ENCODE data around the gene SUSD1. TPM values are rescaled to one million over a fixed set of nuclear protein-coding genes. Genes with fewer than 3 reads are reported as not detected.

Gene SUSD1
- total RNA-seq, 1 experiment from 2014 or later = 7.9 TPM

GRCh38 chr9:112137066-112137465, 38.0 kb downstream of the SUSD1 start:
- H3K9me2 ChIP-seq (ENCODE audit: insufficient read depth) = no peaks in the 10 kb centered on the region
- intact Hi-C loops (cut with micrococcal nuclease) = no loop called here
- no peaks in the 10 kb centered on the region for H3K36me3 ChIP-seq (ENCODE audit: control insufficient read depth in 1 of 2, insufficient read depth in 2 of 2, low read length in 2 of 2)
- ChIA-PET CTCF (no interaction called here), RAD21 (ENCODE audit: low non-redundant PET in 1 of 2, low total read pairs in 2 of 2, uncharacterized antibody in 2 of 2, unreplicated experiment in 2 of 2) (no interaction called here), POLR2A (no interaction called here)
- no TSS peak for BruUV-seq (replicated peaks)
- H3K27me3 ChIP-seq (ENCODE audit: insufficient read depth, low read length) = no peaks in the 10 kb centered on the region
- no peak overlapping the region for H3K4me2 ChIP-seq (ENCODE audit: low read length)
- H3K4me3 ChIP-seq (replicated peaks in 1 of 2; ENCODE audit: low read depth in 1 of 2, low read length in 2 of 2) = no peak overlapping the region
- no peak overlapping the region for H3K27ac ChIP-seq (ENCODE audit: low read depth, low read length)
- no peaks in the 10 kb centered on the region for H4K20me1 ChIP-seq (ENCODE audit: insufficient read depth)
- no peaks in the 10 kb centered on the region for H3K79me2 ChIP-seq (ENCODE audit: insufficient read depth, low read length)
- ATAC-seq (no peak), DNase-seq (ENCODE audit: low read depth, low spot score) (no peak)
- H3K9ac ChIP-seq (ENCODE audit: low read length) = no peak overlapping the region
- no peak for TF ChIP-seq YY1 (IDR thresholded peaks at IDR 0.05; ENCODE audit: extremely low read depth, insufficient replicate concordance, low read depth, low read length)
- no peak for TF ChIP-seq SIN3A (IDR thresholded peaks at IDR 0.05; ENCODE audit: low read depth)
- no peak for TF ChIP-seq EGR1 (IDR thresholded peaks at IDR 0.05; ENCODE audit: low read depth)
- TF ChIP-seq, protein P1, sequence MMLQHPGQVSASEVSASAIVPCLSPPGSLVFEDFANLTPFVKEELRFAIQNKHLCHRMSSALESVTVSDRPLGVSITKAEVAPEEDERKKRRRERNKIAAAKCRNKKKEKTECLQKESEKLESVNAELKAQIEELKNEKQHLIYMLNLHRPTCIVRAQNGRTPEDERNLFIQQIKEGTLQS (IDR thresholded peaks at IDR 0.05) = no peak
- TF ChIP-seq FOSL1 (IDR thresholded peaks at IDR 0.05; ENCODE audit: low read depth) = no peak
- TF ChIP-seq EZH2 (IDR thresholded peaks at IDR 0.05) = no peak
- no peak for TF ChIP-seq CBX3 (IDR thresholded peaks at IDR 0.05; ENCODE audit: low read depth)
- TF ChIP-seq POLR2A (IDR thresholded peaks at IDR 0.05; ENCODE audit: borderline replicate concordance, extremely low read depth, insufficient read depth, insufficient read length) = no peak
- no peak for TF ChIP-seq ZNF274 (IDR thresholded peaks at IDR 0.05; ENCODE audit: low read depth, low read length)
- no peak for TF ChIP-seq MAX (IDR thresholded peaks at IDR 0.05)
- TF ChIP-seq, protein P2, sequence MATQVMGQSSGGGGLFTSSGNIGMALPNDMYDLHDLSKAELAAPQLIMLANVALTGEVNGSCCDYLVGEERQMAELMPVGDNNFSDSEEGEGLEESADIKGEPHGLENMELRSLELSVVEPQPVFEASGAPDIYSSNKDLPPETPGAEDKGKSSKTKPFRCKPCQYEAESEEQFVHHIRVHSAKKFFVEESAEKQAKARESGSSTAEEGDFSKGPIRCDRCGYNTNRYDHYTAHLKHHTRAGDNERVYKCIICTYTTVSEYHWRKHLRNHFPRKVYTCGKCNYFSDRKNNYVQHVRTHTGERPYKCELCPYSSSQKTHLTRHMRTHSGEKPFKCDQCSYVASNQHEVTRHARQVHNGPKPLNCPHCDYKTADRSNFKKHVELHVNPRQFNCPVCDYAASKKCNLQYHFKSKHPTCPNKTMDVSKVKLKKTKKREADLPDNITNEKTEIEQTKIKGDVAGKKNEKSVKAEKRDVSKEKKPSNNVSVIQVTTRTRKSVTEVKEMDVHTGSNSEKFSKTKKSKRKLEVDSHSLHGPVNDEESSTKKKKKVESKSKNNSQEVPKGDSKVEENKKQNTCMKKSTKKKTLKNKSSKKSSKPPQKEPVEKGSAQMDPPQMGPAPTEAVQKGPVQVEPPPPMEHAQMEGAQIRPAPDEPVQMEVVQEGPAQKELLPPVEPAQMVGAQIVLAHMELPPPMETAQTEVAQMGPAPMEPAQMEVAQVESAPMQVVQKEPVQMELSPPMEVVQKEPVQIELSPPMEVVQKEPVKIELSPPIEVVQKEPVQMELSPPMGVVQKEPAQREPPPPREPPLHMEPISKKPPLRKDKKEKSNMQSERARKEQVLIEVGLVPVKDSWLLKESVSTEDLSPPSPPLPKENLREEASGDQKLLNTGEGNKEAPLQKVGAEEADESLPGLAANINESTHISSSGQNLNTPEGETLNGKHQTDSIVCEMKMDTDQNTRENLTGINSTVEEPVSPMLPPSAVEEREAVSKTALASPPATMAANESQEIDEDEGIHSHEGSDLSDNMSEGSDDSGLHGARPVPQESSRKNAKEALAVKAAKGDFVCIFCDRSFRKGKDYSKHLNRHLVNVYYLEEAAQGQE (IDR thresholded peaks at IDR 0.05; ENCODE audit: low read depth) = no peak
- TF ChIP-seq JUND (IDR thresholded peaks at IDR 0.05) = no peak
- TF ChIP-seq EZH2phosphoT487 (IDR thresholded peaks at IDR 0.05; ENCODE audit: borderline replicate concordance) = no peak
- no peak for TF ChIP-seq CEBPB (IDR thresholded peaks at IDR 0.05; ENCODE audit: low read depth)
- TF ChIP-seq TCF7L2 (IDR thresholded peaks at IDR 0.05; ENCODE audit: borderline replicate concordance, extremely low read depth, insufficient read depth, insufficient read length) = no peak
- TF ChIP-seq ZFX (IDR thresholded peaks at IDR 0.05) = no peak
- TF ChIP-seq, protein P3, sequence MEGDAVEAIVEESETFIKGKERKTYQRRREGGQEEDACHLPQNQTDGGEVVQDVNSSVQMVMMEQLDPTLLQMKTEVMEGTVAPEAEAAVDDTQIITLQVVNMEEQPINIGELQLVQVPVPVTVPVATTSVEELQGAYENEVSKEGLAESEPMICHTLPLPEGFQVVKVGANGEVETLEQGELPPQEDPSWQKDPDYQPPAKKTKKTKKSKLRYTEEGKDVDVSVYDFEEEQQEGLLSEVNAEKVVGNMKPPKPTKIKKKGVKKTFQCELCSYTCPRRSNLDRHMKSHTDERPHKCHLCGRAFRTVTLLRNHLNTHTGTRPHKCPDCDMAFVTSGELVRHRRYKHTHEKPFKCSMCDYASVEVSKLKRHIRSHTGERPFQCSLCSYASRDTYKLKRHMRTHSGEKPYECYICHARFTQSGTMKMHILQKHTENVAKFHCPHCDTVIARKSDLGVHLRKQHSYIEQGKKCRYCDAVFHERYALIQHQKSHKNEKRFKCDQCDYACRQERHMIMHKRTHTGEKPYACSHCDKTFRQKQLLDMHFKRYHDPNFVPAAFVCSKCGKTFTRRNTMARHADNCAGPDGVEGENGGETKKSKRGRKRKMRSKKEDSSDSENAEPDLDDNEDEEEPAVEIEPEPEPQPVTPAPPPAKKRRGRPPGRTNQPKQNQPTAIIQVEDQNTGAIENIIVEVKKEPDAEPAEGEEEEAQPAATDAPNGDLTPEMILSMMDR (IDR thresholded peaks at IDR 0.05 in 2 of 3, conservative IDR thresholded peaks at IDR 0.05 in 1 of 3; ENCODE audit: borderline replicate concordance in 1 of 3, insufficient read depth in 1 of 3, low read depth in 2 of 3, low read length in 2 of 3) = no peak
- no peak for TF ChIP-seq ELF1 (IDR thresholded peaks at IDR 0.05; ENCODE audit: borderline replicate concordance, low read depth)
- no peak for TF ChIP-seq SRF (IDR thresholded peaks at IDR 0.05; ENCODE audit: low read depth)
- no peak for TF ChIP-seq POLR2AphosphoS5 (IDR thresholded peaks at IDR 0.05; ENCODE audit: low read depth, low read length)
- no peaks in the 10 kb centered on the region for H3K4me1 ChIP-seq (ENCODE audit: control insufficient read depth in 1 of 2, insufficient read depth in 2 of 2, low read length in 2 of 2)
- no peak overlapping the region for H2AFZ ChIP-seq (ENCODE audit: low read depth, low read length, poor library complexity, severe bottlenecking)
- peaks cover 4 to 5% of the 10 kb centered on the region in 2 experiments; a peak in 2 of 4 replicates for H3K9me3 ChIP-seq (ENCODE audit: control insufficient read depth in 1 of 2, insufficient read depth in 1 of 2, low read depth in 1 of 2, low read length in 2 of 2)

All from HCT116 (cell line).